GM12864 (cell line): ENCODE measurements around the gene TRIM24.
"Not testable (repeated sequence)": the region's sequence is repeated elsewhere in the genome, so short reads cannot be mapped to it uniquely, and the experiment has no call there.

Source experiments
- DNase-seq: peaks from one replicate; pipeline ENCODE4 v3.0.0-alpha.2; 2011; ENCODE audit warnings: low read depth
- H3K4me3 ChIP-seq: 2 replicates; pipeline ENCODE4 v1.5.1; 2011; ENCODE audit warnings: mild to moderate bottlenecking, low read depth, low read length, control low read depth
- TF ChIP-seq, protein P1 (sequence below): IDR thresholded peaks from 2 replicates; pipeline ENCODE4 v1.5.1; 2011; ENCODE audit warnings: low read depth, mild to moderate bottlenecking, moderate library complexity, low read length, control low read depth, inconsistent platforms; ENCODE audit errors: missing control alignments

Gene TRIM24

DNA sequence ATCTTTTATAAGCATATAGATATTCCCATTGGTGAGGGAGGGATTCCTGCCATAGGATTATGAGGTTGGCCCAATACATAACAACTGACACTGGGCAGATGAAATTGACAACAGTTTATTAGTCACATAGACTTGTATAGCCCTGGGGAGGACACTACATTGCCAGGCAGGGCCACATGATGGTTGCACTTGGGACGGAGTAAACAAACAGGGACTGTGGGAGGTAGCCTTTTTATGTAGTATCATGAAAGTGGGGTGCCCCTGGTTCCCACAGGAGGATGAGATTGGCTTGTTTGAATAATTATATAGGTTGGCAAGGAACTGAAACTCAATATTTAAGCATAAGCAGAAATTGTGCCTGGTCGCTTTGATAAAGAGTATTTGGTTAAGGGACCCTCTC lies 23.5 kb downstream of the TRIM24 start:
- TF ChIP-seq, protein P1, sequence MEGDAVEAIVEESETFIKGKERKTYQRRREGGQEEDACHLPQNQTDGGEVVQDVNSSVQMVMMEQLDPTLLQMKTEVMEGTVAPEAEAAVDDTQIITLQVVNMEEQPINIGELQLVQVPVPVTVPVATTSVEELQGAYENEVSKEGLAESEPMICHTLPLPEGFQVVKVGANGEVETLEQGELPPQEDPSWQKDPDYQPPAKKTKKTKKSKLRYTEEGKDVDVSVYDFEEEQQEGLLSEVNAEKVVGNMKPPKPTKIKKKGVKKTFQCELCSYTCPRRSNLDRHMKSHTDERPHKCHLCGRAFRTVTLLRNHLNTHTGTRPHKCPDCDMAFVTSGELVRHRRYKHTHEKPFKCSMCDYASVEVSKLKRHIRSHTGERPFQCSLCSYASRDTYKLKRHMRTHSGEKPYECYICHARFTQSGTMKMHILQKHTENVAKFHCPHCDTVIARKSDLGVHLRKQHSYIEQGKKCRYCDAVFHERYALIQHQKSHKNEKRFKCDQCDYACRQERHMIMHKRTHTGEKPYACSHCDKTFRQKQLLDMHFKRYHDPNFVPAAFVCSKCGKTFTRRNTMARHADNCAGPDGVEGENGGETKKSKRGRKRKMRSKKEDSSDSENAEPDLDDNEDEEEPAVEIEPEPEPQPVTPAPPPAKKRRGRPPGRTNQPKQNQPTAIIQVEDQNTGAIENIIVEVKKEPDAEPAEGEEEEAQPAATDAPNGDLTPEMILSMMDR: no peak
- H3K4me3 ChIP-seq: no peak overlapping the region
- no peak for DNase-seq

DNA sequence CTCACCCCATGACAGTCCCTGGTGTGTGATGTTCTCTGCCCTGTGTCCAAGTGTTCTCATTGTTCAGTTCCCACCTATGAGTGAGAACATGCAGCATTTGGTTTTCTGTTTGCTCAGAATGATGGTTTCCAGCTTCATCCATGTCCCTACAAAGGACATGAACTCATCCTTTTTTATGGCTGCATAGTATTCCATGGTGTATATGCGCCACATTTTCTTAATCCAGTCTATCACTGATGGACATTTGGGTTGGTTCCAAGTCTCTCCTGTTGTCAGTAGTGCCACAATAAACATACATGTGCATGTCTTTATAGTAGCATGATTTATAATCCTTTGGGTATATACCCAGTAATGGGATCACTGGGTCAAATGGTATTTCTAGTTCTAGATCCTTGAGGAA lies 25.4 kb downstream of the TRIM24 start:
- not testable (repeated sequence) for H3K4me3 ChIP-seq, DNase-seq

DNA sequence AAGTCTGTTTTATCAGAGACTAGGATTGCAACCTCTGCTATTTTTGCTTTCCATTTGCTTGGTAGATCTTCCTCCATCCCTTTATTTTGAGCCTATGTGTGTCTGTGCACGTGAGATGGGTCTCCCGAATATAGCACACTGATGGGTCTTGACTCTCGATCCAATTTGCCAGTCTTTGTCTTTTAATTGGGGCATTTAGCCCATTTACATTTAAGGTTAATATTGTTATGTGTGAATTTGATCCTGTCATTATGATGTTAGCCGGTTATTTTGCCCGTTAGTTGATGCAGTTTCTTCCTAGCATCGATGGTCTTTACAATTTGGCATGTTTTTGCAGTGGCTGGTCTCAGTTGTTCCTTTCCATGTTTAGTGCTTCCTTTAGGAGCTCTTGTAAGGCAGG lies 29.1 kb downstream of the TRIM24 start:
- not testable (repeated sequence) for DNase-seq, H3K4me3 ChIP-seq

DNA sequence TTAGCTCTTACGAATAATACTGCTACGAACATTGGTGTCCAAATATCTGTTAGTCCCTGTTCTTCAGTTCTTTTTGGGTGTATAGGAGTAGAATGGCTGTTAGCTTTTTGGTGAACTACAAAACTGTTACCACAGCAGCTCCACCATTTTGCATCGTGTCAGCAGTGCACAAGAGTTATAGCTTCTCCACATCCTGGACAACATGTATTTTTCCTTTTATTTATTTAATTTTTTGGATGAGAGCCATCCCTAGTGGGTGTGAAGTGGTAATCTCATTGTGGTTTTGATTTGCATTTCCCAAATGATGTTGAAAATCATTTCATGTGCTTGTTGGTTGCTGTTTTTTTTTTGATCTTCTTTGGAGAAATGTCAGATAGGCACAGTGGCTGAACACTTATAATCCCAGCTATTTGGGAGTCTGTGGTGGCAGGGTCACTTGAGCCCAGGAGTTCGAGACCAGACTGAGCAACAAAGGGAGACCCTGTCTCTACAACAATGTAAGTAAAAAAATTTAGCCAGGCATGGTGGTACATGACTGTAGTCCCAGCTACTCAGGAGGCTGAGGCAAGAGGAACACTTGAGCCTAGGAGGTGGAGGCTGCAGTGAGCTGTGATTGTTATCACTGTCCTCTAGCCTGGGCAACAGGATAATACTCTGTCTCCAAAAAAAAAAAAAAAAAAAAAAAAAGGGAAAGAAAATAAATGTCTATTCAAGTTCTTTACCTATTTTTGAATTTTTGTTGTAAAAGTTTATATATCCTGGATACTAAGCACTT lies 31.7 kb downstream of the TRIM24 start:
- DNase-seq: no peak
- no peak overlapping the region for H3K4me3 ChIP-seq
- TF ChIP-seq, protein P1: no peak

DNA sequence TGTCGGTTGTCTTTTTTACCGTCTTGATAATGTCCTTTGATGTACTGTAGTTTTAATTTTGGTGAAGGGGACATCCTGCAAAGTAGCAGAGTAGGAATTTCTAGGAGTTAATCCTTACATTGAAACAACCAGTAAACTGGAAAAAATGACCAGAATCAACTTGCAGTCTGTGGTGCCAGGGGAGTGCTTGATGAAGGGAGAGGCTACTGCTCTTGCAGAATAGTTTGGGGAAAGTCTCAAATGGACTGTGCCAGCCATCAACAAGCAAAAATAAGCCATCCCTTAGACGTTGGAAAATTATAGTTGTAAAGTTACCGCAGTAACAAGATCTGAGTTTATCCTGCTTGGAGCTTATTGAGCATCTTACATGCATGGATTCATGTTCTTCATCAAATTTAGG lies 32.4 kb downstream of the TRIM24 start:
- TF ChIP-seq, protein P1: no peak
- DNase-seq: no peak

DNA sequence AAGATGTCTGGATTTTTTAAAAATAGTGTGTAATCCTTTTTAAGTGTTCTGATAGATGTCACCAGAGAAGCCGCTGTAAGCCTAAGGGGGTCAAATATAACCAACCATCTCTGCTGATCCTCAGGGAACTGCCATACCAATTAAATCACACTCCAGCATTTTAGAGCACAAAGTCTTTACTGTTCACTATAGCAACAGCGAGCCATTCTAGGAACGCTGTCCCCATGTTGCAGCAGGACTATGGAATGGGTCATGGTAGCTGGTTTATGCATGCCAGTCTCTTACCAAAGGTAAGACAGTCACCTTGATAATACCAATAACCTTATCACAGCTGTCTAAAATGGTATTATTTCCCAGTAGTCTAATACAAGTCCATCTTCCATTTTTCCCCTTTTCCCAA lies 33.5 kb downstream of the TRIM24 start:
- DNase-seq: no peak
- TF ChIP-seq, protein P1: no peak
- H3K4me3 ChIP-seq: no peak overlapping the region

More for the DNA sequence above, 32.4 kb downstream of the TRIM24 start:
- no peak overlapping the region for H3K4me3 ChIP-seq

DNA sequence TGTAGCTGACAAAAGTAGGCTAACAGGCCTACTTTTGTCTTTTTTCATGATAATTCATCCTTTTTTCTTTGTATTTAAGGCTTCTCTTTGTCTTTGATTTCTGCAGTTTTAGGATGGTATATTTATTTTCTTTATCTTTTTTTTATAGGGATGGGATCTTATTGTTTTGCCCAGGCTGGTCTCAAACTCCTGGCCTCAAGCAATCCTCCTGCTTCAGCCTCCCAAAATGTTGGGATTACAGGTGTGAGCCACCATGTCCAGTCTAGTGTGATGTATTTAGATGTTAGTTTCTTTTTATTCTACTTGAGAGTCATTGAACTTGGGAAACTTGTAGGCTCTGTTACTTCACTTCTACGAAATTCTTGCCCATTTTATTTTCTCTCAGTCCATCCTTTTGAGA lies 35.4 kb downstream of the TRIM24 start:
- no peak overlapping the region for H3K4me3 ChIP-seq
- DNase-seq: no peak
- TF ChIP-seq, protein P1: no peak

DNA sequence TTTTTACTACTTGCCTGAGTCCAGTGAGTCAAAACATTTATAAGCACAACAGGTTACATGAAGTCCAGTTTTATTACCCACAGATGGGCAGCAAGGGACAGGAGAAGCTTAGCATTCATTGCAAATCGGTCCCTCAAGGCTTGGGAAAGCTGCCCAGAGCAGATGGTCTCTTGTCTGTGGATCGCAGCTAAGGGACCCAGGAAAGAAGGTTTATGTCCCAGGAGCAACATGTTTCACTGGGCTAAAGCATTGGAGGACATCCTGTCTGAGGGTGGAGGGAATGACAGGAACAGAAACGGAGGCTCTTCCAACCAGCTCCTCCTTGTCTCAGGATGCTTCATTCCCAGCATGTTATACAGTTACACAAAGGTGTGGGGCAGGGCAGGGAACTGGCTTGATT lies 39.3 kb downstream of the TRIM24 start:
- TF ChIP-seq, protein P1: no peak
- no peak for DNase-seq
- H3K4me3 ChIP-seq: no peak overlapping the region

DNA sequence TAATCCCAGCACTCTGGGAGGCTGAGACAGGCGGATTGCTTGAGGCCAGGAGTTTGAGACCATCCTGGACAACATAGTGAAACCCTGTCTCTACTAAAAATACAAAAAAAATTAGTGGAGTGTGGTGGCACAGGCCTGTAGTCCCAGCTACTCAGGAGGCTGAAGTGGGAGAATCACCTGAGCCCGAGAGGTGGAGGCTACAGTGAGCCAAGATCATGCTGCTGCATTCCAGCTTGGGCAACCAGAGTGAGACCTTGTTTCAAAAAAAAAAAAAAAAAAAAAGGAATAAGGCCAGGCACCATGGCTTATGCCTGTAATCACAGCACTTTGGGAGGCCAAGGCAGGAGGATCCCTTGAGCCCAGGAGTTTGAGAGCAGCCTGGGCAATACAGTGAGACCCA lies 40.2 kb downstream of the TRIM24 start:
- H3K4me3 ChIP-seq: not testable (repeated sequence)

More for the DNA sequence above, 40.2 kb downstream of the TRIM24 start:
- DNase-seq: not testable (repeated sequence)
